HL-60 (cell line): ENCODE measurements around the gene GRIN2C.

ENCODE experiments used
- DNase-seq, 2 experiments: peaks; one replicate each; pipeline ENCODE4 v3.0.0-alpha.2; 2010 to 2020; ENCODE audit warnings: low read depth in 1 of 2, low spot score in 1 of 2
- H3K27ac ChIP-seq: fragments of 250-450 bp; sonication (Bioruptor Pico); replicated peaks from 2 replicates; pipeline ENCODE4 v1.5.1; 2020; ENCODE audit warnings: mild to moderate bottlenecking, moderate library complexity
- H3K27me3 ChIP-seq: fragments of 250-450 bp; sonication (Bioruptor Pico); 2 replicates; pipeline ENCODE4 v1.5.1; 2021; ENCODE audit warnings: mild to moderate bottlenecking, moderate library complexity; ENCODE audit not compliant: insufficient read depth, poor library complexity, severe bottlenecking
- H3K4me3 ChIP-seq: replicated peaks from 2 replicates; pipeline ENCODE4 v1.5.1; 2011; ENCODE audit warnings: mild to moderate bottlenecking, control low read depth, low read length; ENCODE audit not compliant: insufficient read depth
- GABPA ChIP-seq: IDR thresholded peaks from 2 replicates; pipeline ENCODE4 v1.6.1; 2012; ENCODE audit warnings: low read depth
- POLR2AphosphoS5 ChIP-seq: IDR thresholded peaks from 2 replicates; pipeline ENCODE4 v1.6.1; 2012; ENCODE audit warnings: low read depth
- SPI1 ChIP-seq: IDR thresholded peaks from 2 replicates; pipeline ENCODE4 v1.6.1; 2012; ENCODE audit warnings: low read depth, mild to moderate bottlenecking, borderline replicate concordance
- TF ChIP-seq, protein P1 (sequence below): IDR thresholded peaks from one replicate; pipeline ENCODE4 v1.5.1; 2011; ENCODE audit warnings: low read length, control low read depth, inconsistent platforms; ENCODE audit not compliant: insufficient read depth
- TF ChIP-seq, protein P2 (sequence below): IDR thresholded peaks from 2 replicates; pipeline ENCODE4 v1.6.1; 2012; ENCODE audit warnings: low read depth; ENCODE audit not compliant: insufficient replicate concordance

GRIN2C gene

DNA sequence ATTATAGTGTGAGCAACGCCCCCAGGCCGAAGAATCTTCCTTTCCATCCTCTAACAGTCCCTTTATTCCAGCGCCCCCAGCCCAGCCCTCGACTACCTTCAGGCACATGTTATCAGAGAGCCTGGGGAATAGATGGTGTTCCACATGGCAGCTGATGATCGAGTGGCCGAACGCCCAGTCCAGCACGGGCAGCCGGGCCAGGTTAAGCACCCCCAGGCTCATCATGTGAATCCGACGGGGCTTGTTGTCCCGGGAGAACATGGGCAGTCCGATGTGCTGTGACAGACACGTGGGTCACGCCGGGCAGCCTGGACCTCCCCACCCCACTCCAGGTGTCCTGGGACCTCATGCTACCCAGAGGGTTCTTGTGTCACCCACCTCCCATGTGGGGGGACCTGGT, 19.6 kb upstream of the GRIN2C start:
- DNase-seq: no peak
- Histone ChIP-seq H3K4me3 (no peak overlapping the region), H3K27ac (no peak overlapping the region), H3K27me3 (no peaks in the 10 kb centered on the region)
- no peak for TF ChIP-seq GABPA
- no peak for TF ChIP-seq POLR2AphosphoS5
- TF ChIP-seq SPI1: no peak
- TF ChIP-seq, protein P1, sequence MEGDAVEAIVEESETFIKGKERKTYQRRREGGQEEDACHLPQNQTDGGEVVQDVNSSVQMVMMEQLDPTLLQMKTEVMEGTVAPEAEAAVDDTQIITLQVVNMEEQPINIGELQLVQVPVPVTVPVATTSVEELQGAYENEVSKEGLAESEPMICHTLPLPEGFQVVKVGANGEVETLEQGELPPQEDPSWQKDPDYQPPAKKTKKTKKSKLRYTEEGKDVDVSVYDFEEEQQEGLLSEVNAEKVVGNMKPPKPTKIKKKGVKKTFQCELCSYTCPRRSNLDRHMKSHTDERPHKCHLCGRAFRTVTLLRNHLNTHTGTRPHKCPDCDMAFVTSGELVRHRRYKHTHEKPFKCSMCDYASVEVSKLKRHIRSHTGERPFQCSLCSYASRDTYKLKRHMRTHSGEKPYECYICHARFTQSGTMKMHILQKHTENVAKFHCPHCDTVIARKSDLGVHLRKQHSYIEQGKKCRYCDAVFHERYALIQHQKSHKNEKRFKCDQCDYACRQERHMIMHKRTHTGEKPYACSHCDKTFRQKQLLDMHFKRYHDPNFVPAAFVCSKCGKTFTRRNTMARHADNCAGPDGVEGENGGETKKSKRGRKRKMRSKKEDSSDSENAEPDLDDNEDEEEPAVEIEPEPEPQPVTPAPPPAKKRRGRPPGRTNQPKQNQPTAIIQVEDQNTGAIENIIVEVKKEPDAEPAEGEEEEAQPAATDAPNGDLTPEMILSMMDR: no peak
- TF ChIP-seq, protein P2, sequence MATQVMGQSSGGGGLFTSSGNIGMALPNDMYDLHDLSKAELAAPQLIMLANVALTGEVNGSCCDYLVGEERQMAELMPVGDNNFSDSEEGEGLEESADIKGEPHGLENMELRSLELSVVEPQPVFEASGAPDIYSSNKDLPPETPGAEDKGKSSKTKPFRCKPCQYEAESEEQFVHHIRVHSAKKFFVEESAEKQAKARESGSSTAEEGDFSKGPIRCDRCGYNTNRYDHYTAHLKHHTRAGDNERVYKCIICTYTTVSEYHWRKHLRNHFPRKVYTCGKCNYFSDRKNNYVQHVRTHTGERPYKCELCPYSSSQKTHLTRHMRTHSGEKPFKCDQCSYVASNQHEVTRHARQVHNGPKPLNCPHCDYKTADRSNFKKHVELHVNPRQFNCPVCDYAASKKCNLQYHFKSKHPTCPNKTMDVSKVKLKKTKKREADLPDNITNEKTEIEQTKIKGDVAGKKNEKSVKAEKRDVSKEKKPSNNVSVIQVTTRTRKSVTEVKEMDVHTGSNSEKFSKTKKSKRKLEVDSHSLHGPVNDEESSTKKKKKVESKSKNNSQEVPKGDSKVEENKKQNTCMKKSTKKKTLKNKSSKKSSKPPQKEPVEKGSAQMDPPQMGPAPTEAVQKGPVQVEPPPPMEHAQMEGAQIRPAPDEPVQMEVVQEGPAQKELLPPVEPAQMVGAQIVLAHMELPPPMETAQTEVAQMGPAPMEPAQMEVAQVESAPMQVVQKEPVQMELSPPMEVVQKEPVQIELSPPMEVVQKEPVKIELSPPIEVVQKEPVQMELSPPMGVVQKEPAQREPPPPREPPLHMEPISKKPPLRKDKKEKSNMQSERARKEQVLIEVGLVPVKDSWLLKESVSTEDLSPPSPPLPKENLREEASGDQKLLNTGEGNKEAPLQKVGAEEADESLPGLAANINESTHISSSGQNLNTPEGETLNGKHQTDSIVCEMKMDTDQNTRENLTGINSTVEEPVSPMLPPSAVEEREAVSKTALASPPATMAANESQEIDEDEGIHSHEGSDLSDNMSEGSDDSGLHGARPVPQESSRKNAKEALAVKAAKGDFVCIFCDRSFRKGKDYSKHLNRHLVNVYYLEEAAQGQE: no peak

DNA sequence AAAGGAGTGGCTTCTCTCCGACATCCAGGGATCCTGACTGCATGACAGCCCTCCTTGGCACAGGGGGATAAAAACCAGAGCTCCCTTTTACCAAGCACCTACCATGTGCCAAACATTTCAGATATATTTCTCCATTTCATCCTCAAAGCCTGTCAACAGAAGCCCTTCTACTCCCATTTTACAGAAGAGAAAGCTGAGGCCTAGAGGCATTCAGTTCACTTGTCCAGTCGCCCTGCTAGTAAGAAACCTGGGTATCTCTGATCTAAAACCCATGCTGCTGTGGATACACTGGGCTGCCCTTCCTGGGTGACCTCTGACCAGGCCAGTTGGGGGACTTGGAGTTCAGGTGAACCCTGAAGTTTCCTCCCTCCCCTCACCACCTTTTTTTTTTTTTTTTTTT, 19.0 kb upstream of the GRIN2C start:
- Histone ChIP-seq H3K4me3 (no peak overlapping the region), H3K27ac (no peak overlapping the region), H3K27me3 (no peaks in the 10 kb centered on the region)
- no peak for DNase-seq
- no peak for TF ChIP-seq GABPA
- TF ChIP-seq, protein P1: no peak
- TF ChIP-seq SPI1: no peak
- no peak for TF ChIP-seq POLR2AphosphoS5
- TF ChIP-seq, protein P2: no peak

DNA sequence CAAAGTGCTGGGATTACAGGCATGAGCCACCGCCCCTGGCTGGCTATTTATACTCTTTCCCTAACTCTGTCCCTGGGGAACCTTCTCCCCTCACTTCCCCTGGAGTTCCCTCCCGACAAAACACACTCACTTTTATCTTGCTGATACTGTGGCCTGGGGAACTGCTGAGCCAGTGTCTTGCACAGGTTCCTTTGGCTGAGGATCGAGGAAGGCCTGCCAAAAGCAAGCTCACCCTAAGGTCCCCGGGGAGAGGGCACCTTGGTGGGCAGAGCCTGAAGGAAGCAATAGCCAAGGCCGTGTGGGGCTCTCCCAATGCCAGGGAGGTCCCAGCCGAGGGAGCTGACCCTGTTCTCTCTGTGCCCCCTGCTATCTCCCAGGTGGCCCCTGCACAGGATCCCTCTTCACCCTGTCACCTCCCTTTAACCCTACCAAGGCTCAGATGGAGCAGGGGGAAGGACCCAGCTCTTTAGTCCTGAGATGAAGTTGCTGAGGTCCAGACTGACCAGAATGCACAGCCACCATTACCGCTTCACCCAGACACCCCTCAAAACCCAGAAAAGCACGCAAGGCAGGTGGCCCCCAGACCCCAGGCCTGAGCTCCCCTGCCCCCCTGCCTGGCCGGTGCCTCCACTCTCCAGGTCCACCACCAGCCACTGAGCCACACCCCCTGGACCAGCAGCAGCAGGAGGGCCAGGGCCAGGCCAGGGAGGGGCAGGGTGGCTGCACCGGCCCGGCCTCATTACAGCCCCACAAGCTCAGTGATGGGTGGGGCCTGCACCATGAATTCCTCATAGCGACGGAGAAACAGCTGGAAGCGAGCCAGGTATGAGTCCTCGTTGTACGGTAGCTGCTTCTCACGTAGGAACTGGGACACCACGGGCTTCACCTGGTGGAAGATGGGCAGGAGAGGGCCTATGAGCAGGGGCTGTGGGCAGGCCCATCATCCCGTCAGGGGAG, 18.2 kb upstream of the GRIN2C start:
- no peak for DNase-seq
- Histone ChIP-seq H3K27me3 (no peaks in the 10 kb centered on the region), H3K27ac (no peak overlapping the region), H3K4me3 (no peak overlapping the region)
- TF ChIP-seq, protein P2: no peak
- TF ChIP-seq GABPA (no peak), SPI1 (no peak)
